ENCODE results near the gene PGAP6.
"Not testable (repeated sequence)": the region's sequence is repeated elsewhere in the genome, so short reads cannot be mapped to it uniquely, and the experiment has no call there.

Gene PGAP6

GRCh38 chr16:352547-353403 lies 29.0 kb downstream of the PGAP6 start, which contains the start of gene AXIN1:
Gene AXIN1 (minus strand): TSS chr16:352723. CDS start chr16:347025, 5,698 bp downstream.
- H3K4me3 ChIP-seq (ENCODE audit: low read depth, low read length) = peak within 1 kb of the TSS; percentile 67

- peak overlapping the region; percentile 67 for H3K4me3 ChIP-seq (ENCODE audit: low read depth, low read length)
Measured at GRCh38 chr16:351804-352520, 29.8 kb downstream of the PGAP6 start.

GRCh38 chr16:350203-350602 lies 31.6 kb downstream of the PGAP6 start:
- H3K4me3 ChIP-seq (ENCODE audit: low read depth, low read length) = no peak overlapping the region

GRCh38 chr16:349211-349610 lies 32.6 kb downstream of the PGAP6 start:
- H3K4me3 ChIP-seq (ENCODE audit: low read depth, low read length) = no peak overlapping the region

- not testable (repeated sequence) for H3K4me3 ChIP-seq (ENCODE audit: low read depth, low read length)
Measured at GRCh38 chr16:348495-348894, 33.3 kb downstream of the PGAP6 start.

GRCh38 chr16:347203-347602 lies 34.6 kb downstream of the PGAP6 start:
- no peak overlapping the region for H3K4me3 ChIP-seq (ENCODE audit: low read depth, low read length)

- no peak overlapping the region for H3K4me3 ChIP-seq (ENCODE audit: low read depth, low read length)
Measured at GRCh38 chr16:346587-346986, 35.2 kb downstream of the PGAP6 start.

- no peak overlapping the region for H3K4me3 ChIP-seq (ENCODE audit: low read depth, low read length)
Measured at GRCh38 chr16:345772-346171, 36.0 kb downstream of the PGAP6 start.

GRCh38 chr16:342455-343213 lies 39.1 kb downstream of the PGAP6 start:
- H3K4me3 ChIP-seq (ENCODE audit: low read depth, low read length) = no peak overlapping the region

- not testable (repeated sequence) for H3K4me3 ChIP-seq (ENCODE audit: low read depth, low read length)
Measured at GRCh38 chr16:341974-342336, 39.8 kb downstream of the PGAP6 start.

GRCh38 chr16:341095-341973 lies 40.4 kb downstream of the PGAP6 start:
- H3K4me3 ChIP-seq (ENCODE audit: low read depth, low read length) = not testable (repeated sequence)

- H3K4me3 ChIP-seq (ENCODE audit: low read depth, low read length) = no peak overlapping the region
Measured at GRCh38 chr16:340370-341091, 41.2 kb downstream of the PGAP6 start.

GRCh38 chr16:339680-340079 lies 42.1 kb downstream of the PGAP6 start:
- H3K4me3 ChIP-seq (ENCODE audit: low read depth, low read length) = no peak overlapping the region

- H3K4me3 ChIP-seq (ENCODE audit: low read depth, low read length) = no peak overlapping the region
Measured at GRCh38 chr16:337975-338575, 43.7 kb downstream of the PGAP6 start.

GRCh38 chr16:337437-337836 lies 44.3 kb downstream of the PGAP6 start:
- H3K4me3 ChIP-seq (ENCODE audit: low read depth, low read length) = no peak overlapping the region

GRCh38 chr16:336269-336668 lies 45.5 kb downstream of the PGAP6 start:
- no peak overlapping the region for H3K4me3 ChIP-seq (ENCODE audit: low read depth, low read length)

GRCh38 chr16:334861-335632 lies 46.7 kb downstream of the PGAP6 start:
- not testable (repeated sequence) for H3K4me3 ChIP-seq (ENCODE audit: low read depth, low read length)

GRCh38 chr16:334164-334832 lies 47.5 kb downstream of the PGAP6 start:
- H3K4me3 ChIP-seq (ENCODE audit: low read depth, low read length) = not testable (repeated sequence)
